ENCODE data around the gene SCML2.
"Not testable (repeated sequence)": the region's sequence is repeated elsewhere in the genome, so short reads cannot be mapped to it uniquely, and the experiment has no call there.

DNA sequence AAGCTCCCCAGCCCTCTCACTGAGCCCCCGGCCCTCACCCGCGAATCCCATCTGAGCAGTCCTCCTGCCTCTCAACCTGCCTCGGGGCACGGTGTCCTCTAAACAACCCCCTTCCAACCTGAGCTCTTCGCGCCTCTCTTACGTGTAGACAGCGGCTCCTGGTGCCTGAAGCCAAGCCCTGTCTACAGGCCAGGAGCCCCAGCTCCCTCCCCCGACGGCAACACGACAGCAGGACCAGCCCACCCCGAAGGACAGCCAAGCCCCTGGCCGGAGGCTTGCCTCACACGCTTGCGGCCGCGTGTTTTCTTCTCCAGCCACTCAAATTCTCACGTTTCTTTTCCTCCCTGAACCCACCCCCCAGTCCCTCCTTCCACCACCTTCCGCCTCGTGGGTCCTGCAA, 124.8 kb downstream of the SCML2 start:
- not testable (repeated sequence) for TF ChIP-seq XBP1 (CRISPR knock-in tag; IDR thresholded peaks at IDR 0.05); ZNF431 (CRISPR knock-in tag; IDR thresholded peaks at IDR 0.05; ENCODE audit: borderline replicate concordance, low read depth)

All from HepG2 (cell line).